HG03457 (cell line): ENCODE data around the gene SLC22A17.
A peak's percentile ranks its signal among the peaks of the same experiment; 100 is the strongest.

Source experiments
- ATAC-seq: cut with Tn5 transposase; IDR thresholded peaks from one replicate; pipeline ENCODE4 v1.9.1; 2021; ENCODE audit warnings: moderate number of reproducible peaks; ENCODE audit not compliant: unreplicated experiment

The SLC22A17 gene

DNA sequence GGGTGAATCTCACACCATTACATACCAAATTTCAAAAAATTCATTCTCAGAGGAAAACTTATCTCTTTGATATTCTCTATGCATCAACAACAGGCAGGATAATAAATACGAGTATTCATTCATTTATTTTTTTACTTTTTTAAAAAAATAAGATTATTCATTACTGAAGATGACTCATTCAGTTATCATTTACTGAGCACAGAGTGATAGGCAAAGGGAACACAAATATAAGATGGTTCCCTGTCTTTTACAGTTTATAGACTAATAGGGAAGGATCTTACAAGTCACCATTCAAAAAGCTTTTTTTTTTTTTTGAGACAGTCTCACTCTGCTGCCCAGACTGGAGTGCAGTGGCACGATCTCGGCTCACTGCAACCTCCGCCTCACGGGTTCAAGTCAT lies 36.4 kb downstream of the SLC22A17 start:
- ATAC-seq: no peak

DNA sequence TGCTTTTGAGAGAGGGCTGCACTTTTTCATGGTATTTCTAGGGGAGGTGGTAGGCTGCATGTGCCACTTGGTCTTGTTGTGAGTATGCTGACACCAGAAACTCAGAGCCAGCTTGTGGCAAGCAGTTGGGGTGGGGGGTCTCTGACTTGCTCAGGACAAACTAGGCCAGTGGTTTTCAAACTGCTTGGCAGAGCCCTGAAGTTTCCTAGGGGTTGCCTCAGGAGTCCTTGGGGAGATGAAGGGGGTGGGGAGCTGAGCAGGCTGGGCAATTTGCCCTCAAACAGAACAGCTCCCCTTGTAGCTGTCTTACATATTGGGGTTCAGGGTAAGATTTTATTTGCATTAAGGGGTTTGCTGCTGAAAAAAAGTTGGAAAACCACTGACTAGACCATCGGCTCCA lies 42.1 kb downstream of the SLC22A17 start:
- ATAC-seq: no peak

DNA sequence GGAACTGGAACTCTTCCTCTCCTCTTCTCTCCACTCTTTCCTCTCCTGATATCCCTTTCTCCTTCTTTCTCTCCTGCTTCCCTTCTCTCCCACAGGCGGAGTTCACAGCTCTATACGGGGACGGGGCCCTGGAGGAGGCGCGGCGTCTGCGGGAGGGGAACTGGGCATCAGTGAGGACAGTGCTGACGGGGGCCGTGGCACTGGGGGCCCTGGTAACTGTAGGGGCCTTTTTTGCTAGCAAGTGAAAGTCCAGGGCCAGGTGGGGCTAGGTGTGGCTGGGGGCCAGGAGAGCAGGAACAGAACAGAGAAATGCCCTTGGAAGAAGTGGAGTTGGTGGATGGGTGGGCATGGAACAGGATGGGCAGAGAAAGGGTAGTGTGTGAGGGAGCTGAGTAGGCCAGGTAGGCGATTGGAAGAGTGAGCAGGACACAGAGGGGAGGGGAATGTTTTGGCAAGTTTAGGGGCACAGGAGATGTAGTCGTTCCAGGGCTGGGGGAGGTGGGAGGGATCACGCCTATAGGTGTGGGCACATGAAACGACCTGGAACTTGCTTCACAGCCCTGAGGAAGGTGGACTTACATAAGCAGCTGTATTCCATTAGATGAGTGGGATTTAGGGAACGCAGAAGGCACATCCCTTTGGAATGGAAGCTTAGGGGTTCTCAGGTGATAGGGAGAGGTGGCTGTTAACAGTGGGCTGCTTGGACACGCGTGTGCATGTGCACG lies 43.8 kb downstream of the SLC22A17 start:
- no peak for ATAC-seq

DNA sequence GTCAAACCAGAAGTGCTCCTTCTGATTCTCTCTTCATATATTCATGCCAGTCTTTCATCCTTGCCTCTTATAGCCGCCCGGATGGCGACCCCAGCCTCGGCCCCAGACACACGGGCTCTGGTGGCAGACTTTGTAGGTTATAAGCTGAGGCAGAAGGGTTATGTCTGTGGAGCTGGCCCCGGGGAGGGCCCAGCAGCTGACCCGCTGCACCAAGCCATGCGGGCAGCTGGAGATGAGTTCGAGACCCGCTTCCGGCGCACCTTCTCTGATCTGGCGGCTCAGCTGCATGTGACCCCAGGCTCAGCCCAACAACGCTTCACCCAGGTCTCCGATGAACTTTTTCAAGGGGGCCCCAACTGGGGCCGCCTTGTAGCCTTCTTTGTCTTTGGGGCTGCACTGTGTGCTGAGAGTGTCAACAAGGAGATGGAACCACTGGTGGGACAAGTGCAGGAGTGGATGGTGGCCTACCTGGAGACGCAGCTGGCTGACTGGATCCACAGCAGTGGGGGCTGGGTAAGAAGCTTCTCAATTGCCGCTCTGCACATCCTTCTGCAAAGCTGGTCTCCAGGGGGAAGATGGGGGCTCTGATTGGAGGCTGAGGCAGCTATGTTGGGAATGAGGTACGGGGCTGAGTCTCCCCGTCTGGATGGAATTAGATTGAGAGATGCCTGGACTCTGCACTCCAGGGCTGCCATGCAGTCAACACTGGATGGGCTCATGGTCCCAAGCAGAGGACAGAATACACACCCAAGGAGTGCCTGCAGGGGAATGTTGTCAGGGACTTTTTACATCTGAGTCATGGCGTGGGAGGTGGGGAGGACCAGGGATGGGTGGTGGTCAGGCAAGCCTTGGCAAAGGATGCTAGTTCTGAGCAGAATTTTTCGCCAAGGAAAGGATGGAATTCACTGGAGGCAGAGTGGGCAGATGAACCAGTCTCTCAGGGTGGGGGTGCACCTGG lies 44.7 kb downstream of the SLC22A17 start:
- ATAC-seq: no peak

GRCh38 chr14:23307146-23307530 lies 45.5 kb downstream of the SLC22A17 start:
- no peak for ATAC-seq

DNA sequence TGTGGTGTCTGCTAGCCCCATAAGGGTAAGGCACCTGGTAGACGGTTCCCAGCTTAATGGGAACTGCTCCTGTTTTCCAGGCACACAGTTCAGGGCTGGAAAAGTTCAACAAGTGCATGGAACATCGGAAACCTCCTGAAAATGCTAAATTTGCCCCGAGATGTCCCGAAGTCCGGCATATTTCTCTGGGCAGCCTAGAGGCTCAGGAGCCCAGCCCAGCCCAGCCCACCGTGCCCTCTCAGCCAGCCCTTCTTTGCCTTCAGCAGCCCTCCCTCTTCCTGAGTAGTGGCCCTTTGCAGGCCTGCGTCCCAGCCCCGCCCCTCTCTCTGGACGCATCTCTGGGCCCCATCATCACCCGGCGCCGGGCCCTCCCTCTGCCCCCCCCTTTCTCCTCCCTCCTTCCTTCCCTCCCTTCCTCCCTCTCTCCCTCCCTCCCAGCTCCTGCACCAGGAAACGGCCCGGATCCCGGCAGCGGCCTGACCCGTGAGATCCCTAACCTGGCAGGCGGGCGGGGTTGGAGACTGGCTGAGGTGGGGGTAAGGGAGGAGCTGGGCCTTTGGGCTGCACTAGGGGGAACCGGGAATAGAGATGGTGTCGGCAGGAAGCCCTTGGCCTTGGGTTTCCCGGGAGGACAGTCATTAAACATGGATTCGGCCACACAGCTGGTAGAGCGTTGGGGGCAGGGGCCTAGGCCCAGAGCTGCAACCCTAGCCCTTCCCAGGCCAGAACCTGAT lies 46.1 kb downstream of the SLC22A17 start, which contains the start of gene BCL2L2:
TSS of gene BCL2L2 (plus strand) at position 422 of the 734 bp plus-strand sequence. CDS start 935 bp downstream, outside the sequence.
- no peak for ATAC-seq

DNA sequence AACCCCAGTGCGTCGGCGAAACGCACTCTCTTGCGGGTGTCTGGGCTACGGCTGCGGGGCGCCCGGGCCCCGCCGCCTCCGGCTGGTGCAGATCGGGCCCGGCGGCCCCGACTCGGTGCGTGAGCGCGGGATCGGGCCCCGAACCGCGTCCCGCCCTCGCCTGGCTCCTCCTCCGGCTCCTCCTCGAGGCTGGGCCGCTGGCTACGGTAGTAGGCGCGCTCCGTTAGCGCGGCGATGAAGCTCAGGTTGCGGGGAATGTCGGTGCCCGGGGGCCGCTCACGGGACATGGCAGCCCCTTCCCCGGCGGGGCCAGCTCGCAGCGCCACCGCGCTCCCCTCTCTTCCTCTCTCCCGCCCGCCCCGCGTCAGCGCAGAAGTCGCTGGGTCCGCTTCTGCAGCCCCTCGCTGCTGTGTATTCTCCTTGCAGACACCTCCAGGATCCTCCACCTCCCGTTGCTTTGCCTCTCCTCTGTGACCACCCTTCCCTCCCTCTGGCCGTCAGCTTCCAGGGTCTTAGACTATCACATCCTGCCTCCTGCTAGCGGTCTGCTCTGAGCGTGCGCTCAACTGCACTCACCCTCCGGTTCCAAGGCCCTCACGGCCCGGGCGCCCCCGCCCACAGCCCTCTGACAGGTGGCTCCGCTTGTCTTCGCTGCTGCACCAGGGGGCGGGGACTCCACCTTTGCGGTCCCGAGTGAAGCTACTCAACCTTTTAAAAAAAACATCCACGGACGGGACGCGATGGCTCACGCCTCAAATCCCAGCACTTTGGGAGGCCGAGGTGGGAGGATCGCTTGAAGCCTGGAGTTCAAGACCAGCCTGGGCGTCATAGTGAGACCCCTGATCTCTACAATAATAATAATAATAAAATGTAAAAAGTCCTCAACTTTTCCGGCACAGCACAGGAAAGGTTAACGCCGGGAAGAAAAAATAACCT lies 50.1 kb downstream of the SLC22A17 start, which contains the start of gene PPP1R3E:
TSS of gene PPP1R3E (minus strand) at position 570 of the 936 bp plus-strand sequence. CDS start at position 287, 283 bp downstream.
- ATAC-seq: peak; percentile 22

GRCh38 chr14:23301969-23302289 lies 50.8 kb downstream of the SLC22A17 start:
- peak; percentile 1 for ATAC-seq

DNA sequence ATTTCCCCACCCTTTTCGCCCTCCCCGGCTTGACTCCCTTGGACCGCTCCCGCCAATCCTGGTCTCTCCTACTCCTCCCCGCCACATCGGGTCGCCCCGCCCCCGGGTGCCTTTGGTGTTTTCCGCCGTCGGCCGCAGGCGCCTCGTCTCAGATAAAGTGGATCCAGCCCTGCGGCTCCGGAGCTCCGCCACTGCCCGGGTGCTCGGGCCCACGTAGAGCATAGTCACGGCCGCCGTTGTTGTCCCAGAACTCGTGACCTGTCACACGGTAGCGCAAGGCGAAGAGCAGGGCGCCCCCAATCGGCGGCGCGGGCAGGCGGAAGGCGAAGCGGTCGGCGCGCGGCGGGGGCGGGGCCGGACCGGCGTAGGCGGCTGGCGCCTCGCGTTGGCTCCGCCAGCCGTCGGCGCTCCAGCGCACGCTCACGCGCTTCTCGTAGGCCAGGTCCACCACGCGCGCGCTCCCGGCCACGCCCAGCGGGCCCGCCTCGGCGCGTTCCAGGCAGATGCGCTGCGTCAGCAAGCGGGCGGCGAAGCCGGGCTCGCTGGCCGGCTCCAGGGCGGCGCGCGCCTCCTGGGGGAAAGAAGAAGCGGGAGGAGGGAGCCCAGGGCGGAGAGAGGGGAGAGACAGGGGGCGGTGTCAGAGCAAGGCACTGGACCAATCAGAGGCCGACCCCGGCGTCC lies 51.3 kb downstream of the SLC22A17 start:
- peak; percentile 76 for ATAC-seq

GRCh38 chr14:23300687-23301223 lies 51.9 kb downstream of the SLC22A17 start:
- ATAC-seq: no peak

DNA sequence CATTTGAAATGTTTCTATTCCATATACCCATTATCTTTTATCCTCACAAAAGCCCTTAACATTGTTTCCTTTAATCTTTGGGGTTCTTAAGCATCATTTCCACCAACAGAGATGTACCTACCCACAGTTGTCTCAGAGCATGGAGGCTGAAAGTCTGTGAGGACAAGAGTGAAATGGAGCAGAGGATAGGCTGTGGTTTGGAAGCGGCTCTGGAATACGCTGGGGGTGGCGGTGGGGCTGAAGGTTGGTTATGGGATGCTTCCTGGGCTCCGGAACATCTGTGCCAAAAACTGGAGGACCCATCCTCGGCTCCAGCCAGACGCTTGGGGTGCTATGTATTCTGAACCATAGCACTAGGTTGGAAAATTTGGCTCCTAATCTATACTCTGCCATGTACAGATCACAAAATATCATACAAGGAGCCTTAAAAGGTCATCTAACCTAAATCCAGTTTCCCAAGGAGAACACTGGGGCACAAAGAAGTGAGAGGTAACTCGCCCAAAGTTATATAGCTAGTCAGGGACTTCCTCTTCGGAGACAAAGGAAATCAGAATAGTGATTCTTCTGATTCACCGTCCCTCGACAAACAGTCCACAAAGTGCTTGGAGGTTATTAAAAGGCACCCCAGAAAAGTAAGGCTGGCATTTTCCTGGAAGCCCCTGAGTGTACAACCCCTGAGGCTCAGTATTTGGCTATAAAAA lies 52.6 kb downstream of the SLC22A17 start:
- ATAC-seq: no peak

GRCh38 chr14:23299211-23299957 lies 53.3 kb downstream of the SLC22A17 start:
- ATAC-seq: no peak

GRCh38 chr14:23297611-23298277 lies 54.9 kb downstream of the SLC22A17 start:
- no peak for ATAC-seq

DNA sequence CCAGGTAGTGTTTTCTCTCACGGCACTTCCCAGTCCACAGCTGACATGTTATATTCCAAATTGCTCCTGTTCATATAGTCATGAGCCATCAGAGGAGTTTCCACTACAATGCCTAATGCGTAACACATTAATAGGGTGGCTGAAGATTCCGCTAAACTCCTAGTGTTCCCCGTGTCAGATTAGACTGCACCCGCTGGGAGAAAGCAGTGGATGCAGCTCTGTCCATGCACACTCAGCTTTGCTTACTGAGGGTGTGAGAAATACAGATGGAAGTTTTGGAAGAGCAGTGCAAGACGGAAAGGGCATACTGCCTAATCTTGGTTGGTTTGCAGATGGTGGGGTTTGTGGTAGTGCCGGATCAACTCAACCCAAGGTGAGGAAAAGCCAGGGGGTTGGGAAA lies 55.6 kb downstream of the SLC22A17 start:
- ATAC-seq: no peak
